GM18867 (cell line): ENCODE data around the gene HDDC2.
A peak's percentile ranks its signal among the peaks of the same experiment; 100 is the strongest.

Experiments used
- ATAC-seq: cut with Tn5 transposase; IDR thresholded peaks from one replicate; pipeline ENCODE4 v1.9.1; 2021; ENCODE audit warnings: mild to moderate bottlenecking, moderate library complexity; ENCODE audit not compliant: unreplicated experiment

Gene HDDC2, protein sequence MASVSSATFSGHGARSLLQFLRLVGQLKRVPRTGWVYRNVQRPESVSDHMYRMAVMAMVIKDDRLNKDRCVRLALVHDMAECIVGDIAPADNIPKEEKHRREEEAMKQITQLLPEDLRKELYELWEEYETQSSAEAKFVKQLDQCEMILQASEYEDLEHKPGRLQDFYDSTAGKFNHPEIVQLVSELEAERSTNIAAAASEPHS

DNA sequence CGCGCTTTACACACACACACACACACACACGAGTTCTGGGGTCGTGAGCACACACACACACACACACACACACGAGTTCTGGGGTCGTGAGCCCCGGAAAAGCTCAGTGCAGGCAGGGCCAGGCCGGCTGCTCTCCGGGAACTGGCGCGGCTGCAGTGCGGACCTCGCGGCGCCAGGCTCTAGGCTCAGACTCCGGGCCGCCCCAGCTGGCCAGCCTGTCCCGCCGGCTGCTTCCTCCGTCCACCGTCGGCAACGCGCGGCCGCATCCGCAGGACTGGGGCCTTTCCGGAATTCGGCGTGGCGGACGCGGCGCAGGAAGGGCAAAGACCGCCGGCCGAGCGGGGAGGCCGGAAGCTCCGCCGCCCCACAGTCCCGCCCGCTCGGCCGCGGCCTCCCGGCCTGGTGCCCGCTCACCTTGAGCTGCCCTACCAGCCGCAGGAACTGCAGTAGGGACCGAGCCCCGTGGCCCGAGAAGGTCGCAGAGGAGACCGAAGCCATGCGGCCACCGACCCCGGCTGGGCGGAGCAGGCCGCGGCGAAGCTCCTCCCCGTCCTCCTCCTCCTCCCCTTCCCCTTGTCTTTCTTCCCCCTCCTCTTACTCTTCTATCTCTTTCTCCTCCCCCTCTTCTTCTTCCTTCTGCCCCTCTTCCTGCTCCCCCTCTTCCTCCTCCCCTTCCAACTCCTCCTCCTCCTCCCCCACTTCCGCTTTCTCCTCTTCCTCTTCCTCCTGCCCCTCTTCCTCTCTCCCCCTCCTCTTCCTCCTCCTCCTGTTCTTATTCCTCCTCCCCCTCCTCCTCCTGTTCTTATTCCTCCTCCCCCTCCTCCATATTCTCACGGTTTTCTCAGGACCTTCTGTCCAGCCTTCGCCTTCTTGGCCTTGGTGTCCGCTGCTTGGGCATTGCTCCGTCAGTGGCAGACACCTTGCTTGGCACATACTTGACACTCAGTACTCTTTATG lies at the start of gene HDDC2:
Gene HDDC2, minus strand, starts transcription at position 533 of the 957 bp plus-strand sequence. Its CDS starts 35 bp downstream, at position 498.
- ATAC-seq: peak; percentile 86

DNA sequence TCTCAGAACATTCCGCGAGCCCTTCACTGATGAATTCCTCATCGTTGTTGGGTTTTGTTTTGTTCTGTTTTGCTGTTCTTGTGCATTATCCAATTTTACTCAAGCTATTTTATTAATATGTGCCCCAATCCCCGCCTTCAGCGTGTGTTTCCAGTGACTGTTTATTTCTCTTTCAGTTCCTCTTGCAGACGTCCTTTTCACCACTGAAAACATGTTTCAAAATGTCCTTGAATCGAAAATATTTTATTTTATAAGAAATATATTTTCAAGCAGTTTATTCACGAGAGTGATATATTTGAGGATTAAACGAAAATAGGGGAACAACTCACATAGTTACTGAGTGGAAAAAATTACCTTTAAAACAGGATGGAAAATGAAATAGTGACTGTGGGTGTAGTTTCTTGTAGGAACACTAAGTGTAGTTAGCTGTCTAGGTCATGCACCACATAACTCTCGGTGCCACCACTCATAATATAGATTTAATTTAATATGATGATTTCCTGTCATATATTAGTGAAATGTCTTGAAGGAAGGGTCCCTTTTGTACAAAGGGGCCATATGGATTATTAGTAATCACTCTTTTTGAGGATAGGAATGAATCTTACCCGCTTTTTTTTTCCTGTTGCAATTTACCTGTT lies 45.3 kb upstream of the HDDC2 start:
- ATAC-seq: peak; percentile 93

DNA sequence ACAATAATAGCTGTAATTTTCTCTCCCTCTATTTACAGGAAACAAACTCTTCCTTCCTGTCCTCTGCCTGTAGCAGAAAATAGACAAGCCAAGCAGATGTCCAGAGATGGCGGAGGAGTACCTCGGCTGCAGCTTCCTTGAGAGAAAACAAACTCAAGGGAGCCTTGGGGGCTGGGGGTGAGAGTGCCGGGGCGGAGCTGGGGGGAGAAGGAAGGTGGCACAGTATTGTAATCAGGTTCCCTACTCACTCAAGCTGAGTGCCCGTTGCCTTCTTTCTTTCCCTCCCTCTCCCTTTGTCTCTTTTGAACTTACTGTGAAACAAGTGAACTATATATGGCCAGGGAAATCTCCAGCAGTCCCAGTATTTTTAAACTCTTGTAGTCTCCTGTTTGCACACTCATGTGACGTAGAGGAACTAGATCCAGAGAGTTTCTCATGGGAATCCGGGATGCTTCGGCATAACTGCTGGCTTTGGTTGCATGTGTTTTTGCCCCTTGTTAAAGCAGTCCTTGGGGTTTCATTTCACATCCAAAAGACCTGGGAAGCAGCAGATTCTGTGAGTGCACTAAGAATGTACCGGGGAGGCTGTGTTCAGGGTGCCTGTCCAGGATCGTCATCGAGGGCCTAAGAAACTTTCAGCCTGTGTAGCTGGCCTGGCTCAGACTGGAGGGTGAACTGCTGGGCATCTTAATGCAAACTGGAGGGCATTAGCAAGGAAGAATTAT lies 44.6 kb upstream of the HDDC2 start:
- ATAC-seq: peak; percentile 66

DNA sequence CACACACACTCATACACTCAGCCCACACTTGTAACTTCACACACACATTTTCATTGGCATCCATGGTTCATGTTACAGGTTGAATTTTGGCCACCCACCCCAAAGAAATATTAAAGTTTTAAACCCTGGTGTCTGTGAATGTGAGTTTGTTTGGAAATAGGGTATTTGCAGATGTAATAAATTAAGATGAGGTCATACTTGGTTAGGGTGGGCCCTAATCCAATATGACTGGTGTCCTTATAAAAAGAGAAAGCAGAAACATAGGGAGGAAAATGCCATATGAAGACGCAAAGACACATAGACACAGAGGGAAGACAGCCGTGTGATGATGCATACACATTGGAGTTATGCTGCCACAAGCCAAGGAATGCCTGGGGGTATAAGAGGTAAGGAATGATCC lies 39.7 kb upstream of the HDDC2 start:
- ATAC-seq: no peak

DNA sequence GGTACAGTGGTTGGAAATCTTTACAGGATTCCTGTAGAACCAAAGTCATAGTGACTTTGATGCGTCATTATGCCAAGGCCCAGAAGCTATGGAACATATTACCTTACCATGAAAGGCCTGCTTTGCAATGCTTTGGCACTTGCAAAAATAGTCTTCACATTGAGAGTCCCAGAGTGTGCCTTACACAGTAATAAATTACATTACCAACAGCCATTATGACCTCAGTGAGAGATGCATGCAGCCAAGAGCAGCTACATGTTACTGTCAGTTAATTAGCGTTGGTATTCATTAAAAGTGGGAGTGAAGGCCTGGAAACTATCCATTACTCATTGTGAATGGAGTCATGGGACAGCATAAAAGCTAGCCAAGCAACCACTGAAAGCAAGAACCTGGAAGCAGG lies 39.2 kb upstream of the HDDC2 start:
- no peak for ATAC-seq

DNA sequence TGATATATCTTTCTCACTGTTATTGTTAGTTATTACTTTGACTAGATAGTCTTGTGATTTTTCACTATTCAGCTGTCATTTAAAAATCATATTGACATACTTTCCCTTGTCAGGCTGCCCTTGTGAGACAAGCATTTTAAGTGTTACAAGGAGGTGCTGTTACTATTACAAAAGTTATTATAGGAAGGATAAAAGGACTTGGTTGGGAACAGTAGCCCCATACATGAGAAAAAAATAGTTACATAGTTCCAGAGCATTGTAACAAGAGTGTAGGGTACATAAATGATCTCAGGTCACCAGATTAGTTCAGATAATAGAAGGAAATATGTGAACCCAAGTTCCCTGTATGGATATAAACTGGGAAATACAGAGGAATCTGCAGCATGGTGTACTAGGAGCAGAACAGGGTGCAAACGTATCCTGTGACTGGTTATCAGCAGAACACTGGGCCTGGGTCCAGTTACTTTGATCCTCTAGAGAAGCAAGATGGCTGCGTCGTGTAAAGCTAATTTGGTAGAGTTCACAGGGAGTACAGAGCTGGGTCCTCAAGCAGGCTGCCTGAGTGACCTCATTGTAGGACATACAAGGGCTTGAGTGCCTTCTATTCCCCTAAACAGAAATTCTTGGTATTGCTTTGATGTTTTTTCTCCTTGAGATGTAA lies 38.5 kb upstream of the HDDC2 start:
- no peak for ATAC-seq

DNA sequence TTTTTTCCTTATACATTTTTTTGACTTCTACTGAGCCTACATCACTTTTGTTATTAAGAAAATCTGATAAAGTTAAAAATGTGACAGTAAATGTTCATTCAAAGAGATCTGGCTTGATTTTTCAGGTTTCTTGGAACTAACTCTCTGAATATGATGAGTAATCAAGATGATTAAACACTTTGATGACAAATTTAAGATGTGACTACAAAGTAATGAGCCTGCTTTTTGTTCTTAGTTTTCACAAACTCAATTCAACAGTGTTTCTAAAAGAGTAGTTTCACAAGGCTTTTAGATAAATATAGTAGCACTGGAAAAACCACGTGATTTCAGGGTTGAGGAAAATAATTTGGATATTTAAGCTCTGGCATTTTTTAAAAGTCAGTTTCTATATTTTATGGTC lies 37.9 kb upstream of the HDDC2 start:
- ATAC-seq: no peak

DNA sequence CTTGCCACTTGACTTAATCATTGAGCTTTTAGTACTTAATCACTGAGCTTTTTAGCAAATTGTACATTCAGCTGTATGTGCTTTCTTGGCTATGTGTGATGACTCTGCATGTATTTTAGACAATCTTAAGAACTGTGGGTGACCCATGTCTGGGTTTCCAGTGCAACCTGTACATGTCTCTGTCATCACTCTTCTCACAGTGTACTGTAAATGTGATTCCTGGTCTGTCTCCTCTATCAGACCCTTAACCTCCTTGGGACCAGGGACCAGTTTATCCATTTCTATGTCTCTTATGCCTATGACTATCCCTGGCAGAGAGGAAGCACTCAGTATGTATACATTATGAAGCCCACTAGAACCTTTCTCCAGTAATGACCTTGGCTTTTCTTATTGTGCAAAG lies 36.6 kb upstream of the HDDC2 start:
- ATAC-seq: no peak

DNA sequence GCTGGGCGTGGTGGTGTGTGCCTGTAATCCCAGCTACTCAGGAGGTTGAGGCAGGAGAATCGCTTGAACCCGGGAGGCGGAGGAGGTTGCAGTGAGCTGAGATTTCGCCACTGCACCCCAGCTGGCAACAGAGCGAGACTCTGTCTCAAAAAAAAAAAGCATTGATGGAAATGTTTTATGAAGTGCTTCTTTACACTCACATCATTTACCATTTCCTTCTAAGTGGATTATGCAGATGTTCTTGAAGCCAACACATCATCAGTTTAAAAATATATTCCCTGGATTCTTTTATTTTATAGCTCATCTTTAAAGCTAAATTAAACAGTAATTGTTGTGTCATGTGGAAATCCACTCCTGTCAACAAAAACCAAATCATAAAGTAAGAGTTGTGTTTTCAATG lies 35.9 kb upstream of the HDDC2 start:
- ATAC-seq: no peak

DNA sequence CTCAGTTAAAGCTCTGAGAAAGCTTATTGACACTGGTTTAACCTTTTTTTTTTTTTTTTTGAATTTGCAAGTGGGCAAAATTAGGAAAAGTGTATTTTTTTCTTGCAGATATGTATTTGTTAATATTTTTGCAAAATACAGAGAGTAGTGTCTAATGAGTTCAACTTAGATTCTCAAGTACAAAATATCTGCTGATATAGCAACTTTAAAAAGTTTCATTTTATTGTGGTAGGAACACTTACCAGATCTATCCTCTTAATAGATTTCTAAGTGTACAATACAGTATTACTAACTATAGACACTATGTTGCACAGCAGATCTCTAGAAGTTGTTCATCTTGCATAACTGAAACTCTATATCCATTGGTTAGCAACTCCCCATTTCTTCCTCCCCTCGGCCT lies 30.9 kb upstream of the HDDC2 start:
- no peak for ATAC-seq

DNA sequence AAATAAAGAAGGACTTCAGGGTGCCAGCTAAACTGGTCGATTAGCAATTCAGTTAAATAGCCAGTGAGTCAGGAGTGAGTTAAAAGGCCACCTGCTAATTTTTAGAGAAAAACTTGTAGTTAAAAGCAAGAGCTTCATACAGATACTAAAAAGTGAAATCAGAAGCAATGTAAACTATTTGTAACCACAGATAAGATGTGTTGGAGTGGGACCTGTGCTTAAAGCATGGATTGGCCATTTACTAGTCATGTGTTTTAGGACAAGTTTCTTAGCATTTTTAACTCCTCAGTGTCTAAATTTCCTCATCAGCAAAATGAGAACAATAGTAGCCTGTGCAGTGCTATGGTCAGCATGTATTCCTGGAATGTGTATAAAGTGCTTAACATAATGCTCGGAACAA lies 23.8 kb upstream of the HDDC2 start:
- ATAC-seq: no peak

DNA sequence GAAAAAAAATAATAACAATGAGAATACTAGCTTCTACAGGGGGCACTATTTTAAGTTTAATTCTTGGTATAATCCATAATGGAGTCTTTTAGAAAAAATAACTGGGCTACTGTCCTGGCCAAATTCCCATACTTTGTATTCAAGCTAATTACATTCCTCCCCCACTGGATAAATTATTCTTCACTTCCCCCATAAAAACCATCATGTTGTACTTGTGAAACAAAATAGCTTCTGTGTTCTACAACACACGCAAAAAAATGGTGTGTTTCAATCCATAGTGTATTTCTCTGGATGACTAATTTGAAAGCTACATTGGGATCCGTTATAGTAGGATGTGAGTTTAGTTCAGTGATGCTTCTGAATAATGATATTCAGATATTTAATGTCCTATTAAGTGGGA lies 21.6 kb upstream of the HDDC2 start:
- no peak for ATAC-seq

DNA sequence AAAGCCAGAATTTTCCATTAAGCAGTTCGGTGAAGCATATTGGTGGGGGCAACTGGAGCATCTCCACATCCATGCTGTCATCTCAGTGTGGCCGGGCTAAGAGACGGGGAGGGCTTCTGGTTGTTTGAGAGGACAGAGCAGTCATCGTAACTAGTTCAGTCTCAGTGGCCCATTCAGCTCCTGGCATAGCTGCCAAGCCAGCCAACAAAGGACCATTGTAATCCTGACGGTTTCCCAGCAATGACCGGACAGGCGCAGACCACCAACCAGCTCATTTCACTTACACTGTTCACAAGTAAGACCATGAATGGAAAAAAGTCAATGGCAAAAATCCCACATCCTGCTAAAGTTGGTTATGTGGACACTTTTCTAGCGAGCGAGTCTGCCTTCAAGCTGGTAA lies 14.9 kb upstream of the HDDC2 start:
- no peak for ATAC-seq

DNA sequence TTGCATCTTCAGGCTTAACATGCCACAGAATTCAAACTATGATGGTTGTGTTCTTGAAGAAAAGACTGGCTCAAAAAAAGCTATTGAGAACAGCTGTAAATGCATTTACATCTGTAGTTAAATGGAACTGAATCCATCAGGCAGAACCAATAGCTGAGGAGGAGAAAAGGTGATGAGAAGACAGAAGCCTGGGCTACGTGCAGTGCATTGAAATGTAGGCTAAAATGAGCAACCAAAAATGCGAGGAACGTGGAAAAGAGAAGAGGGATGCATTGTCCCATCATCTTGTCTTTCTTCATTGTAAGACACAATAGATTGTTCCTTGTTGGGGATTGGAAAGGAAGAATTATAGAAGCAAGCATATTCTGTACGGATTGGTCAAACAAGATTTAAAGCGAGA lies 13.8 kb upstream of the HDDC2 start:
- no peak for ATAC-seq

DNA sequence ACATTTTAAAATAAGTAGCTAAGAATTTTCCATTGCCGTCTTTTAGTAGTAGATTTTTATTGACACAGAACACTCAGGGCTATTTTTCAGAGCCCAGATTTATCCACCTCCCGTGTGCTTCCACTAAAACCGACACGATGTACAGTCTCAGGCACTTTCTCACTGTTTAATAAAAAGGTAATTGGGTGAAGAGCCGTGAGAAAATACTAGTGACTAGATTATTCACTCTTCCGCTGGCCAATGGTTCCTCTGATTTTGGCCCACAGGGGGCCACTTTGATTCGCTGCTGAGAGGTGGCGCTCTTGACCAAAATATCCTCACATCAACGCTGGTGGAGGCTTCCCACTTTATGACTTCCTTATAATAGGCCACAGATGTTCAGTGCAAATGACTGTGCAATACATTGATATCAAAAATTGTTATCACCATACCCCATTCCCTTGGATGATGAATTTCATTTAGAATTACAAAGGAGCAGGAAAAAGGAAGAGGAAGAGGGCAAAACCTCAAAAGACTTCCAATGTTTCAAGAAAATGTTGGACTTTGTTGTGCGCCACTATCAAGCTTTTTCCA lies 12.3 kb upstream of the HDDC2 start:
- ATAC-seq: peak; percentile 93

DNA sequence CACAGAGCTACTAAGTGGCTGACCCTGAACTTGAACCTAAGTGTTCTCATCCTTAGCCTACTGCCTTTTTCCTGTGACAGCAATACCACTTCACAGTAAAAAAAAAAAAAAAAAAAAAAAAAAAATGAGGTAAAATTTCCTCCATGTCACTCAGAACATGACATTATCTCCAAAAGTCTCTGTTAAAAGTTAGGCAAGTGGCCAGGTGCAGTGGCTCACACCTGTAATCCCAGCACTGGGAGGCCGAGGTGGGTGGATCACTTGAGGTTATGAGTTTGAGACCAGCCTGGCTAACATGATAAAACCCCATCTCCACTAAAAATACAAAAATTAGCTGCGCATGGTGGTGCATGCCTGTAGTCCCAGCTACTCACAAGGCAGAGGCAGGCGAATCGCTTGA lies 11.2 kb upstream of the HDDC2 start:
- ATAC-seq: no peak

DNA sequence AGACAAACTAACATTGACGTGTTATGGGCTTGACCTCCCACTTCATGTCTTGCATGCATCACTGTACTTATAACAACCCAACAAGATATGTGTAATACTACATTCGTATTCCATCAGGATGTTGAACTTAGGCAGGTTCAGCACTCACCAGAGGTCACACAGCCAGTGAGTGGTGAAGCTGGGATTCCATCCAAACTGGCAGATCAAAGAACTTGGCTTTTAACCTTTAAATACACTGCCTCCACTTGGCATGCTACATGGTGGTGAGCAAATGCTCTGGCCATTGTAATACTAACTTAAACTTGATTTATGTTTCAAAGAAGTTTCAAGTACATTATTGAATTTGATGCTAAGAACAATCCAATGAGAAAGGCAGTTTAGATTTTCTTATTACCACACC lies 10.7 kb upstream of the HDDC2 start:
- ATAC-seq: no peak

DNA sequence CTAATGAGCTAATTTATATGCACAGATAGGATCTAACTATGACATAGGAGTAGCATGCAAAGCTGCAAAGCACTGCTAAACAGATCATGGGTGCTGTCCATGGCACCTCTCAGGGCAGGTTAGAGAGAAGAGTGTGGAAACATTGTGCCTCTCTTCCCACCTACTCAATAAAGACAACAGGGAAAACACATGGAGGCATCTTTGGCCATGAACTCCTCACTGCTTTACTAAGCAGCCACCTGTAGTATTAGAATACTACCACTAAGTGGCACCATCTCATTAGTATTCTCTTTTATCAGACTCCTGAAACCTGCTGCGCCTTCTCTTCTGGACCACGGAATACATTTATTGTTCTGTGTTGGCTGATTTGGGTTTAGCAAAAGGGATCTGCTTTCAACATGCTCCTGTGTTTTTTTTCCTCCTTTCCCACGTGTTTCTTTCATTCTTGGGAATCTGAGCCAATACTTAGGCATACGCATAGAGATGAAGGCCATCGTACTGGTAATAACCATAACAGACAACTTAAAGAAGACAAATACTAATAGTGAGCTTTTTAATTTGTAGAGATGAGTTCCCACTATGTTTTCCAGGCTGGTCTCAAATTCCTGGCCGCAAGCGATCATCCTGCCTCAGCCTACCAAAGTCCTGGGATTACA lies 9.4 kb upstream of the HDDC2 start:
- ATAC-seq: peak; percentile 85

DNA sequence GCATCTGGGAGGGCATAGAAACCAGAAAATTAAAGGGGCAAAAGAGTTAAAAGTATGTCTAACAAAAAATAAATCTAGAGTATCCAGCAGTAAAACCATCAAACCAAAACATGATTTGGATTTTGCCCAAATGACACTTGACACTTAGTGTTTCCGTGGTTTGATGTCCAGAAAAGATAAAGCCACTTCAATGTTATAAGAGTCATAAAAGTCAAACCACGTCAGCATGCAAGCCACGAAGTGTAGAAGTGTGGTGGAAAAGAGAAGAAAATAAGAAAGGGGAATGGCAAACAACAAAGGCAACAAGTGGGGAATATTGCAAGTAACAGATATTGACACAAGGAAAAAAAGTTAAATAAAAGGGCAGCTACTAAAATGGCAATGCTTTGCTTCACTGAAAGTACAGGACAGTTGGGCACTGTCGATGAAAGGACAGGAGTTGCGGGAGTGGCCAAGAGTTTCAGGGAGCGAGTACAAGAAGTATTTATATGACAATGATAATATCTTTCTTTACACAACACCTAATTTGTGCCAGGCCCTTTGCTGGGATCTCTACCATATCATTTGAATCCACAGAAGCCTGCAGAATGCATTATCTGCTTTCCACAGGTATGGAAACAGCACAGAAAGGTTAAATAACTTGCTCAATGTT lies 6.3 kb upstream of the HDDC2 start:
- ATAC-seq: no peak
